ENCODE data around the gene GTF2A1L. TPM values are rescaled to one million over a fixed set of nuclear protein-coding genes. Genes with fewer than 3 reads are reported as not detected.

The GTF2A1L gene
- total and polyA plus RNA-seq, 2 experiments from 2014 or later: 0.65 to 0.94 TPM

GRCh38 chr2:48578313-48578712, 39.3 kb upstream of the GTF2A1L start (continued):
- TF ChIP-seq ZNF114 (CRISPR knock-in tag; IDR thresholded peaks at IDR 0.05) (no peak), POLR2AphosphoS5 (IDR thresholded peaks at IDR 0.05; ENCODE audit: low read depth) (no peak)

DNA sequence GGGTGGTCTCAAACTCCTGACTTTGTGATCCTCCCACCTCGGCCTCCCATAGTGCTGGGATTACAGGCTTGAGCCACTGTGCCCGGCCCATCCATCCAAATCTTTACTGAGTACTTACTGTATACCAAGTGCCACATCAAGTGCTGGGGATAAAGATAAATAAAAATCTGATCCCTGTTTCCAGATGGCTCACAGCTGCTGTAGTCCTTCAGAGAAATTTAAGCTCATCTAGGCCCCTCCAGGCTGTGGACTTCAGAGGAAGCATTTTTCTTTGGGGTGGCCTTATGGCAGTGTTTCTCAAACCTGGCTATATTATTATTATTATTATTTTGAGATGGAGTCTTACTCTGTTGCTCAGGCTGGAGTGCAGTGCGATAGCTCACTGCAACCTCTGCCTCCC, 33.7 kb upstream of the GTF2A1L start:
- no peak overlapping the region for H3K27ac ChIP-seq (ENCODE audit: low read depth)
- H3K4me3 ChIP-seq: no peak overlapping the region
- H3K9me2 ChIP-seq (ENCODE audit: insufficient read depth): no peaks in the 10 kb centered on the region

More for the DNA sequence above, 33.7 kb upstream of the GTF2A1L start:
- no peak for DNase-seq (ENCODE audit: low spot score)
- H3K9me3 Mint-ChIP-seq: no peaks in the 10 kb centered on the region
- no peaks in the 10 kb centered on the region for H4K20me1 ChIP-seq (replicated peaks; ENCODE audit: insufficient read depth)
- H3K27ac Mint-ChIP-seq: no peak overlapping the region
- peaks cover 20% of the 10 kb centered on the region for H3K4me1 Mint-ChIP-seq
- H3K36me3 ChIP-seq (ENCODE audit: insufficient read depth): no peaks in the 10 kb centered on the region
- no peak overlapping the region for H2AFZ ChIP-seq
- no peak overlapping the region for H3K4me3 Mint-ChIP-seq
- peaks cover 20% of the 10 kb centered on the region for H3K36me3 Mint-ChIP-seq (ENCODE audit: low read depth)
- no peak for TF ChIP-seq NANOG (IDR thresholded peaks at IDR 0.05; ENCODE audit: borderline replicate concordance)
- TF ChIP-seq STAT1 (IDR thresholded peaks at IDR 0.05; ENCODE audit: unreplicated experiment): no peak
- TF ChIP-seq, protein P1, sequence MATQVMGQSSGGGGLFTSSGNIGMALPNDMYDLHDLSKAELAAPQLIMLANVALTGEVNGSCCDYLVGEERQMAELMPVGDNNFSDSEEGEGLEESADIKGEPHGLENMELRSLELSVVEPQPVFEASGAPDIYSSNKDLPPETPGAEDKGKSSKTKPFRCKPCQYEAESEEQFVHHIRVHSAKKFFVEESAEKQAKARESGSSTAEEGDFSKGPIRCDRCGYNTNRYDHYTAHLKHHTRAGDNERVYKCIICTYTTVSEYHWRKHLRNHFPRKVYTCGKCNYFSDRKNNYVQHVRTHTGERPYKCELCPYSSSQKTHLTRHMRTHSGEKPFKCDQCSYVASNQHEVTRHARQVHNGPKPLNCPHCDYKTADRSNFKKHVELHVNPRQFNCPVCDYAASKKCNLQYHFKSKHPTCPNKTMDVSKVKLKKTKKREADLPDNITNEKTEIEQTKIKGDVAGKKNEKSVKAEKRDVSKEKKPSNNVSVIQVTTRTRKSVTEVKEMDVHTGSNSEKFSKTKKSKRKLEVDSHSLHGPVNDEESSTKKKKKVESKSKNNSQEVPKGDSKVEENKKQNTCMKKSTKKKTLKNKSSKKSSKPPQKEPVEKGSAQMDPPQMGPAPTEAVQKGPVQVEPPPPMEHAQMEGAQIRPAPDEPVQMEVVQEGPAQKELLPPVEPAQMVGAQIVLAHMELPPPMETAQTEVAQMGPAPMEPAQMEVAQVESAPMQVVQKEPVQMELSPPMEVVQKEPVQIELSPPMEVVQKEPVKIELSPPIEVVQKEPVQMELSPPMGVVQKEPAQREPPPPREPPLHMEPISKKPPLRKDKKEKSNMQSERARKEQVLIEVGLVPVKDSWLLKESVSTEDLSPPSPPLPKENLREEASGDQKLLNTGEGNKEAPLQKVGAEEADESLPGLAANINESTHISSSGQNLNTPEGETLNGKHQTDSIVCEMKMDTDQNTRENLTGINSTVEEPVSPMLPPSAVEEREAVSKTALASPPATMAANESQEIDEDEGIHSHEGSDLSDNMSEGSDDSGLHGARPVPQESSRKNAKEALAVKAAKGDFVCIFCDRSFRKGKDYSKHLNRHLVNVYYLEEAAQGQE (IDR thresholded peaks at IDR 0.05; ENCODE audit: unreplicated experiment): no peak
- no peak for TF ChIP-seq JUNB (IDR thresholded peaks at IDR 0.05; ENCODE audit: unreplicated experiment)
- no peak for TF ChIP-seq EZH2phosphoT487 (IDR thresholded peaks at IDR 0.05; ENCODE audit: unreplicated experiment)
- TF ChIP-seq CREB1 (CRISPR knock-in tag; IDR thresholded peaks at IDR 0.05; ENCODE audit: low read depth): no peak
- TF ChIP-seq CTCF (conservative IDR thresholded peaks at IDR 0.05; ENCODE audit: low read depth in 2 of 2): no peak
- H3K27me3 Mint-ChIP-seq (ENCODE audit: insufficient read depth, low read depth, poor library complexity): no peaks in the 10 kb centered on the region
- no peak for ATAC-seq
- H3F3A ChIP-seq (replicated peaks; ENCODE audit: low read depth): no peaks in the 10 kb centered on the region
- no peaks in the 10 kb centered on the region for H3K79me2 ChIP-seq (replicated peaks; ENCODE audit: insufficient read depth)
- no peaks in the 10 kb centered on the region for H3K27me3 ChIP-seq (ENCODE audit: insufficient read depth)
- peaks cover 7% of the 10 kb centered on the region; the same call in 1 of the 2 replicates for H3K4me1 ChIP-seq (ENCODE audit: insufficient read depth)
- H3K4me2 ChIP-seq: no peak overlapping the region
